GM12878 (cell line): ENCODE results near the gene CRACDL. TPM values are rescaled to one million over a fixed set of nuclear protein-coding genes. Genes with fewer than 3 reads are reported as not detected.

Experiments
- ATAC-seq: fragments of 200-7000 bp; cut with Tn5 transposase; 3 replicates; pipeline ENCODE4 v1.9.1; 2020; ENCODE audit warnings: mild to moderate bottlenecking, moderate library complexity
- BruUV-seq: library from RNA; stranded (reverse); fragments of 400-500 nt; replicated peaks from 2 replicates; lab custom pipeline; 2021; lab: Mats Ljungman, UMichigan
- CTCF ChIA-PET: fragments of 300-600 bp; sonication (Branson Sonifier 250); formaldehyde crosslinking; extraction: SDS; loops from one replicate; lab custom pipeline; 2021; ENCODE audit warnings: inconsistent platforms; lab: Yijun Ruan, JAX
- POLR2A ChIA-PET: fragments of 350-600 bp; formaldehyde crosslinking; extraction: SDS; loops from one replicate; lab custom pipeline; 2021; ENCODE audit warnings: inconsistent platforms; lab: Charles Lee
- RAD21 ChIA-PET: fragments of 300-600 bp; sonication (Branson Sonifier 250); formaldehyde crosslinking; loops from one replicate; lab custom pipeline; 2023; ENCODE audit warnings: antibody characterized with exemption; ENCODE audit not compliant: unreplicated experiment; lab: Charles Lee
- SMC1A ChIA-PET: fragments of 300-600 bp; sonication (Branson Sonifier 250); formaldehyde crosslinking; loops from one replicate; lab custom pipeline; 2023; ENCODE audit not compliant: unreplicated experiment, uncharacterized antibody; lab: Charles Lee
- DNase-seq: peaks from one replicate; pipeline ENCODE4 v3.0.0-alpha.2; 2011; ENCODE audit warnings: low read depth, low spot score
- FAIRE-seq: peaks from 3 replicates; lab custom pipeline; 2011; peaks lifted over from hg19 to GRCh38; lab: Jason Lieb, UNC
- H2AFZ ChIP-seq: 2 replicates; pipeline ENCODE4 v1.6.0; 2011; ENCODE audit warnings: low read depth, low read length, control low read depth; ENCODE audit not compliant: control insufficient read depth
- H3K27ac ChIP-seq: 2 replicates; pipeline ENCODE4 v1.5.1; 2011; ENCODE audit warnings: control low read depth; ENCODE audit not compliant: control insufficient read depth, insufficient read depth
- H3K27me3 ChIP-seq, 2 experiments: replicated peaks in 1 of 2; 2 replicates each; pipeline versions ENCODE4 v1.6.0 to v1.6.1; 2011; ENCODE audit warnings: low read length in 1 of 2; ENCODE audit not compliant: control insufficient read depth in 2 of 2, insufficient read depth in 2 of 2
- H3K36me3 ChIP-seq, 2 experiments: 2 replicates each; pipeline ENCODE4 v1.5.1; 2011; ENCODE audit warnings: low read length in 1 of 2; ENCODE audit not compliant: control insufficient read depth in 2 of 2, insufficient read depth in 2 of 2
- H3K4me1 ChIP-seq: 2 replicates; pipeline ENCODE4 v1.6.1; 2011; ENCODE audit warnings: mild to moderate bottlenecking, low read length, moderate library complexity, mixed read lengths; ENCODE audit not compliant: control insufficient read depth, insufficient read depth
- H3K4me2 ChIP-seq: 2 replicates; pipeline ENCODE4 v1.6.0; 2011; ENCODE audit warnings: control low read depth; ENCODE audit not compliant: control insufficient read depth, insufficient read depth
- H3K4me3 ChIP-seq: fragments of 200-600 bp; sonication (generic); 2 replicates; pipeline ENCODE4 v1.5.1; 2016
- H3K79me2 ChIP-seq: 2 replicates; pipeline ENCODE4 v1.6.0; 2011; ENCODE audit warnings: low read length; ENCODE audit not compliant: control insufficient read depth, insufficient read depth
- H3K9ac ChIP-seq: 2 replicates; pipeline ENCODE4 v1.8.0; 2011; ENCODE audit warnings: low read length, control low read depth, mixed read lengths; ENCODE audit not compliant: control insufficient read depth, insufficient read depth
- H3K9me3 ChIP-seq: replicated peaks from 3 replicates; pipeline ENCODE4 v1.5.1; 2011; ENCODE audit warnings: mild to moderate bottlenecking, low read length; ENCODE audit not compliant: control insufficient read depth, insufficient read depth
- H4K20me1 ChIP-seq: 2 replicates; pipeline ENCODE4 v1.6.0; 2011; ENCODE audit not compliant: control insufficient read depth, insufficient read depth
- BCL11A ChIP-seq: IDR thresholded peaks from 2 replicates; pipeline ENCODE4 v1.6.1; 2011; ENCODE audit warnings: low read depth, low read length
- IRF5 ChIP-seq: fragments of 450-650 bp; IDR thresholded peaks from 2 replicates; pipeline ENCODE4 v1.6.1; 2017; ENCODE audit warnings: borderline replicate concordance
- NFYA ChIP-seq: IDR thresholded peaks from 2 replicates; pipeline ENCODE4 v1.6.1; 2011; ENCODE audit warnings: low read depth, mild to moderate bottlenecking, low read length, improper control_type of control experiment, borderline replicate concordance
- POLR2AphosphoS5 ChIP-seq: IDR thresholded peaks from 2 replicates; pipeline ENCODE4 v1.6.1; 2011; ENCODE audit warnings: mild to moderate bottlenecking, low read length, inconsistent platforms
- RBBP5 ChIP-seq: fragments of 200-600 bp; sonication (generic); conservative IDR thresholded peaks from 2 replicates; pipeline ENCODE4 v1.6.1; 2016
- USF2 ChIP-seq: IDR thresholded peaks from 2 replicates; pipeline ENCODE4 v1.6.1; 2011; ENCODE audit warnings: low read depth, low read length, improper control_type of control experiment, borderline replicate concordance
- ZNF384 ChIP-seq: IDR thresholded peaks from 2 replicates; pipeline ENCODE4 v1.6.1; 2012; ENCODE audit warnings: low read depth, mild to moderate bottlenecking, low read length, improper control_type of control experiment, borderline replicate concordance
- WGBS: methylation state at CpG from one replicate; pipeline ENCODE4 v1.1.6; 2016; ENCODE audit warnings: low lambda C conversion rate; ENCODE audit not compliant: insufficient replicate concordance, insufficient coverage; ENCODE audit errors: missing lambda C conversion rate; 5-methylcytosine and 5-hydroxymethylcytosine counted together
- in situ Hi-C: fragments of 300-500 bp; cut with MboI; formaldehyde crosslinking; loops from 9 replicates; pipeline ENCODE4 v1.14.3; 2018; ENCODE audit warnings: mixed read lengths
- intact Hi-C: fragments of 100-400 bp; cut with micrococcal nuclease; formaldehyde crosslinking; loops from one replicate; pipeline ENCODE4 v1.14.2; 2022; ENCODE audit not compliant: unreplicated experiment
- polyA plus RNA-seq, 11 experiments: library from polyadenylated mRNA; depleted of rRNA in 4 of 11; unstranded in 6 of 11; stranded (reverse) in 5 of 11; fragments of >200 nt; fragmentation: Nextera tagmentation in 4 of 11; fragmentation: Illumina TruSeq in 1 of 11; extraction: Ambion mirVana in 4 of 11; extraction: Trizol in 1 of 11; gene quantifications; 1 replicate in 1 of 11; 2 replicates in 10 of 11; pipeline versions ENCODE4 v1.2.1 to v1.2.3, GENCODE V29; 2011 to 2016; ENCODE audit warnings: inconsistent platforms in 2 of 11, missing spikeins in 2 of 11, low read depth in 1 of 11
- total RNA-seq, 4 experiments: library from RNA; depleted of rRNA in 3 of 4; stranded (reverse); fragments of >200 nt in 3 of 4; fragmentation: Illumina TruSeq in 1 of 4; extraction: Trizol in 1 of 4; gene quantifications; 2 replicates each; pipeline versions ENCODE4 v1.2.1 to v1.2.3, GENCODE V29; 2013 to 2021

Gene CRACDL
- total and polyA plus RNA-seq, 10 of the 15 experiments (the other 5 are each of a cell fraction or from before 2014, with no cell fraction given), result 0.03 to 0.72 (median 0.14) TPM

GRCh38 chr2:98833917-98834263, 102.1 kb downstream of the CRACDL start (continued):
- TF ChIP-seq IRF5 (no peak), ZNF384 (no peak), BCL11A (no peak), RBBP5 (no peak), POLR2AphosphoS5 (no peak)

- 24% methylated on average over 7 of the region's 7 CpGs for WGBS
- Histone ChIP-seq H3K36me3 (no peaks in the 10 kb centered on the region), H3K27ac (no peak overlapping the region), H3K4me3 (no peak overlapping the region), H3K4me1 (no peaks in the 10 kb centered on the region), H2AFZ (no peak overlapping the region), H3K79me2 (no peaks in the 10 kb centered on the region), H3K4me2 (no peak overlapping the region), H3K9ac (no peak overlapping the region), H3K27me3 (no peaks in the 10 kb centered on the region), H3K9me3 (no peaks in the 10 kb centered on the region), H4K20me1 (no peaks in the 10 kb centered on the region)
- no peak for DNase-seq
- ChIA-PET CTCF (interaction anchor here (1.0 to 11.5 kb wide), 4 partner anchors 62 to 188 kb away, joined by 3 to 124 read pairs (median 5); no protein-coding TSS in a partner anchor), SMC1A (interaction anchor here (0.6 to 1.4 kb wide), 5 partner anchors 64 to 188 kb away, joined by 3 to 8 read pairs (median 4); no protein-coding TSS in a partner anchor), POLR2A (no interaction called here), RAD21 (interaction anchor here (0.9 to 1.3 kb wide), 3 partner anchors 106 to 184 kb away, joined by 3 to 4 read pairs (median 3); no protein-coding TSS in a partner anchor)
- in situ Hi-C loops, result loop anchor here (10.0 kb wide), 1 partner anchor 419 kb away; no protein-coding TSS in a partner anchor
- intact Hi-C loops, result no loop called here
- BruUV-seq, result no TSS peak
- TF ChIP-seq NFYA (no peak), USF2 (no peak)
- peak; percentile 12; the same call in 1 of the 3 replicates for ATAC-seq
- no peak for FAIRE-seq
Observed at GRCh38 chr2:98833172-98833916, 102.7 kb downstream of the CRACDL start.
